ENCODE data around the gene LAMA3.
"Not testable (repeated sequence)": the region's sequence is repeated elsewhere in the genome, so short reads cannot be mapped to it uniquely, and the experiment has no call there.

The LAMA3 gene

DNA sequence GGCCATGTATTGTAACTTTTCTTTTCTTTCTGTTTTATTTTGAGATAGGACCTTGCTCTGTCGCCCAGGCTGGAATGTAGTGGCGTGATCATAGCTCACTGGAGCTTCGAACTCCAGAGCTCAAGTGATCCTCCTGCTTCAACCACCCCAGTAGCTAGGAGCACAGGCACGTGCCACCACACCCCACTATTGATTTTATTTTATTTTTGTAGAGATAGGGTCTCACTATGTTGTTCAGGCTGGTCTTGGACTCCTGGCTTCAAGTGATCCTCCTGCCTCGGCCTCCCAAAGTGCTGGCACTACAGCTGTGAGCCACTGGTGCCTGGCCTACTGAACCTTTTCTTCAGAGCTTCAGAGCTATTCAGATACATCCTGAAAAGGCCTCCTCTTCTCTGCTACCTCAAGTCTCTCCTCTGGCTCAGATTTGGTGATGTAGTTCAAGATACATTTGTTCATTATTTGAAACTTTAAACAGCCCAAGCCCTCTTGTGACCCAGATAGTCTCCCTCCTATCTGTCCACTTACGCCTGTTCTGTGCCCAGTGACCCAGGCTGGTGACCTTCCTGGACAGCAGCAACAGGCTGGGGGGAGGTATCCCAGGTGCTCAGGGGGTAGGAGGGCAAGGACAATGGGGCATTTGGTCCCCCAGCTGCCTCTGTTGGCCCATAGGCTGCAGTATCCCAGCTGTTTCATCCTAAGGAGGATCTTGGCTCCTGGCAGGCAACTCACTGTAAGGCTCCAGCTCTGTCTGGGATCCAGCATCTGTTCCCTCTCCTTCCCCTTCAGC lies 38.6 kb downstream of the LAMA3 start:
- no peaks in the 10 kb centered on the region for H4K20me1 ChIP-seq
- H3K4me3 ChIP-seq, result no peak overlapping the region
- H3K9me3 ChIP-seq (replicated peaks in 1 of 11), result no peaks in the 10 kb centered on the region
- H3K36me3 ChIP-seq, result no peaks in the 10 kb centered on the region
- peak overlapping the region in 5 of 11 experiments; percentile 3 to 22 (median 13); a peak in 4 of 22 replicates for H3K4me2 ChIP-seq
- H3K9ac ChIP-seq, result no peak overlapping the region
- no peaks in the 10 kb centered on the region for H3K27me3 ChIP-seq
- peaks cover 6 to 38% (median 27%) of the 10 kb centered on the region in 10 experiments for H3K4me1 ChIP-seq
- peak overlapping the region in 2 of 11 experiments; percentile 12 to 15; a peak in 1 of 22 replicates for H3K27ac ChIP-seq
- no peak for TF ChIP-seq Cebpa-rat (IDR thresholded peaks at IDR 0.05)

DNA sequence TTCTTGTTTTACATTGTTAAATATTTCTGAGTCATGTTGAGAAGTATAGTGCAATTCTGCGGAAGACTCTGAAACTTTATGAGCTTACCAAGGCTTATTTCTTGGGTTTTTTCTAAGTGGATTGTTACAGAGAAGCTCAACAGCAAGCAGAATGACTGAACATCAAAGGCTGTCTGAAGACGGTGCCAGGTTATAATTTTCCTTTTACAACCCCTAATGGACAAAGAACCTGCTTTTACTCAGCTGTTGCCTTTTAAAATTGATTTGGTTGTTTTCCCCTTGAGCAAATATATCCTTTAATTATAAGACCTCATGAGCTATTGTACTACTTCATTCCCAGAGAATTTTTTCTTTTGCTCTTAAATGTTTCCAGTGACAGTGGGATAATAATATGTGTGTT lies 41.6 kb downstream of the LAMA3 start:
- TF ChIP-seq Cebpa-rat (IDR thresholded peaks at IDR 0.05), result no peak
- no peaks in the 10 kb centered on the region for H3K36me3 ChIP-seq
- no peak overlapping the region for H3K9ac ChIP-seq
- peaks cover 0 to 6% (median 0%) of the 10 kb centered on the region in 11 experiments; a peak in 3 of 22 replicates for H3K9me3 ChIP-seq (replicated peaks in 1 of 11)
- H3K27ac ChIP-seq, result no peak overlapping the region
- H3K4me2 ChIP-seq, result no peak overlapping the region
- peaks cover 17 to 41% (median 23%) of the 10 kb centered on the region in 10 experiments for H3K4me1 ChIP-seq
- H3K27me3 ChIP-seq, result no peaks in the 10 kb centered on the region
- H4K20me1 ChIP-seq, result no peaks in the 10 kb centered on the region
- H3K4me3 ChIP-seq, result no peak overlapping the region

DNA sequence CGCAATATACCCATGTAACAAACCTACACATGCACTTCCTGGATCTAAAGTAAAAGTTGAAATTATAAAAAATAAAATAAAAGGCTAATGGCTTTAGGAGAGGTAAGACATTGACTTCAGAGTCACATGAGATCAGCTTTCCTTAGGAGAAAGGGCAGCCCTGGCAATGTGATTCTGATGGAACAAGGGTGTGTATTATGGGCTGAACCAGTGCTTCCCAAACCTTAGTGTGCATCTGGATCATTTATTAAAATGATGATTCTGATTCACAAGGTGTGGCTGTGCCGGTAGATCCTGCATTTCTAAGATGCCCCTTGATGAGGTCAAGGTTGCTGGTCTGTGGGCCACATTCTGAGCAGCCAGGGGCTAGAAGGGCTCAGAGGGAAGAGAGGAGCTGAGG lies 42.6 kb downstream of the LAMA3 start:
- Histone ChIP-seq H3K4me3 (no peak overlapping the region), H4K20me1 (no peaks in the 10 kb centered on the region), H3K4me1 (peaks cover 12 to 48% (median 22%) of the 10 kb centered on the region in 10 experiments; a peak in 19 of 20 replicates), H3K36me3 (no peaks in the 10 kb centered on the region), H3K27me3 (no peaks in the 10 kb centered on the region), H3K9me3 (replicated peaks in 1 of 11) (peaks cover 0 to 6% (median 0%) of the 10 kb centered on the region in 11 experiments; a peak in 3 of 22 replicates), H3K27ac (no peak overlapping the region), H3K9ac (no peak overlapping the region), H3K4me2 (no peak overlapping the region)
- TF ChIP-seq Cebpa-rat (IDR thresholded peaks at IDR 0.05), result no peak

DNA sequence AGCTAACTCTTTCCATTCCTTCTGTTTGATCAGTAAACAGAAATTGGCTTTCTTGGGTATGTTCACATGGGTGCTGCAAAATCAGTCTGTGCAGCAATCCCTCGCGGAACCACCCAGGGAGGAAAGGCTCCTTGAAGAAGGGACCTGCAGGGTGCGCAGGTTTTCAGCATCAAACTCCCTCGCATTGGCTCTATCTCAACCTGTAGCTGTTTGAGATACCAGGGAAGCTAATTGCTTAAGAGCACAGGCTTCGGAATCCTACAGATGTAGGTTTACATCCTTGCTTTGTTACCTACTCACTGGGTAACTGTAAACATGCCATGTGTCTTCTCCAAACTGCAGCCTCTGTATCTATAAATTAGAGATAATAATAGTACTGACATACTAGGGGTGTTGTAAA lies 43.2 kb downstream of the LAMA3 start:
- Histone ChIP-seq H3K4me3 (no peak overlapping the region), H4K20me1 (no peaks in the 10 kb centered on the region), H3K27me3 (no peaks in the 10 kb centered on the region), H3K4me2 (no peak overlapping the region), H3K36me3 (no peaks in the 10 kb centered on the region), H3K4me1 (peaks cover 12 to 54% (median 27%) of the 10 kb centered on the region in 10 experiments; a peak in 19 of 20 replicates), H3K9me3 (replicated peaks in 1 of 11) (peaks cover 0 to 6% (median 0%) of the 10 kb centered on the region in 11 experiments; a peak in 3 of 22 replicates), H3K27ac (no peak overlapping the region), H3K9ac (no peak overlapping the region)
- no peak for TF ChIP-seq Cebpa-rat (IDR thresholded peaks at IDR 0.05)

DNA sequence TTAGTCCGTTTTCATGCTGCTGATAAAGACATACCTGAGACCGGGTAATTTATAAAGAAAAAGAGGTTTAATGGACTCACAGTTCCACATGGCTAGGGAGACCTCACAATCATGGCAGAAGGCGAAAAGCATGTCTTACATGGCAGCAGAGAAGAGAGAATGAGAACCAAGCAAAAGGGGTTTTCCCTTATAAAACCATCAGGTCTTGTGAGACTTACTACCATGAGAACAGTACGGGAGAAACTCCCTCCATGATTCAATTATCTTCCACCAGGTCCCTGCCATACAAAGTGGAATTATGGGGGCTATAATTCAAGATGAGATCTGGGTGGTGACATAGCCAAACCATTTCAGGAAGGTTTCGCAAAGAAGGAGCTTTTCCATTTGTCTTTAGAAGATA lies 44.0 kb downstream of the LAMA3 start:
- H3K36me3 ChIP-seq, result not testable (repeated sequence)

DNA sequence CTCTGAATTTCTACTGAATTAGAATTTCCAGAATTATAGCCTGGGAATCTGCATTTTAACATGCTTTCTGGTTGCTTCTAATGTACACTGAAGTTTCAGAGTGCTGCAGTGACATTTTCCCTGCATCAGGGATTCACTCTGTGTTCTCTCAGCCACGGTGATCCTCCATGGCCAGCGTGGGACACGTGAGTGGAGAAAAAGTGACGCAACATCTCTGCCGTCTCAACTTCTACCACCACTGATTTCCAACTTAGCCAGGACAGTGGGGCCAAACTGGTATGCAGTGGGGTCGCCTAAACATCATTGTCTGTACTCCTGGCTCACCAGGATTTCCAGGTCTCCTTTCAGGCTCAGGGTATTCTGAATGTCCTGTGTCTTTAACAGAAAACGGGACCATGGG lies 44.6 kb downstream of the LAMA3 start:
- H3K9ac ChIP-seq, result no peak overlapping the region
- H3K36me3 ChIP-seq, result no peaks in the 10 kb centered on the region
- H3K9me3 ChIP-seq (replicated peaks in 1 of 11), result peaks cover 0 to 6% (median 0%) of the 10 kb centered on the region in 11 experiments; a peak in 3 of 22 replicates
- H3K27me3 ChIP-seq, result no peaks in the 10 kb centered on the region
- H3K27ac ChIP-seq, result no peak overlapping the region; a peak in 1 of 22 replicates
- H3K4me1 ChIP-seq, result peaks cover 26 to 60% (median 37%) of the 10 kb centered on the region in 10 experiments
- H4K20me1 ChIP-seq, result no peaks in the 10 kb centered on the region
- H3K4me3 ChIP-seq, result no peak overlapping the region
- peak overlapping the region in 2 of 11 experiments; percentile 24 to 44; a peak in 2 of 22 replicates for H3K4me2 ChIP-seq
- peak in 4 of 11 experiments; percentile 32 to 63 (median 42); a peak in 5 of 22 replicates for TF ChIP-seq Cebpa-rat (IDR thresholded peaks at IDR 0.05)

More for the DNA sequence above, 44.0 kb downstream of the LAMA3 start:
- H4K20me1 ChIP-seq; H3K27ac ChIP-seq; H3K9me3 ChIP-seq (replicated peaks in 1 of 11); H3K4me3 ChIP-seq; H3K9ac ChIP-seq; H3K27me3 ChIP-seq: not testable (repeated sequence)
- peaks cover 20 to 59% (median 32%) of the 10 kb centered on the region in 10 experiments for H3K4me1 ChIP-seq
- H3K4me2 ChIP-seq, result peak overlapping the region in 2 of 11 experiments; percentile 24 to 44; a peak in 3 of 22 replicates

DNA sequence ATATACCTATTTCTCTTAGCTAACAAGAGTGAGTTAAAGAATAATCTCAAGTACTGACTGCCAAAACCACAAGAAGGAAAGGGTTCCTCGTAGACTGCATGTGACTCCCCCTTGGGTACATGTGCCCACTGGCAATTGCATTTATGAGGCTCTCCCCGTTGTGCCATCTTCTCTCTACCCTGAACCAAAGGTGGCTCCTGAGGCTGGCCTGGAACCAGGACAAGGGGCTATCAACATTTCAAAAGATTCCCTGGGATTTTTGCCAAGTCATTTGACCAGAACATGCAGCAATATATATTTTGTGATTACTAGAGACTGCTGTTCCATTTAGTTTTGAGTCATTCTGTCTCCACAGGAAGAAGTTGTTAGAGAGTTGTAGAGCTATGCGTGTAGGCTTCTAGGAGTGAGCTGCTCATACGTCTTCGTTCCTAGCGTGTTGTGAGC lies 45.8 kb downstream of the LAMA3 start:
- Histone ChIP-seq H4K20me1 (no peaks in the 10 kb centered on the region), H3K9ac (0 out of 22 replicates have a peak overlapping the region, but pooled peaks of 1 of the 11 experiments have one; percentile 24), H3K4me1 (peaks cover 37 to 72% (median 48%) of the 10 kb centered on the region in 10 experiments), H3K27me3 (no peaks in the 10 kb centered on the region), H3K36me3 (no peaks in the 10 kb centered on the region), H3K4me2 (peak overlapping the region; percentile 16 to 82 (median 51)), H3K27ac (peak overlapping the region in 9 of 11 experiments; percentile 1 to 56 (median 39); a peak in 12 of 22 replicates), H3K4me3 (no peak overlapping the region), H3K9me3 (replicated peaks in 1 of 11) (peaks cover 0 to 6% (median 0%) of the 10 kb centered on the region in 11 experiments; a peak in 3 of 22 replicates)
- TF ChIP-seq Cebpa-rat (IDR thresholded peaks at IDR 0.05), result no peak

DNA sequence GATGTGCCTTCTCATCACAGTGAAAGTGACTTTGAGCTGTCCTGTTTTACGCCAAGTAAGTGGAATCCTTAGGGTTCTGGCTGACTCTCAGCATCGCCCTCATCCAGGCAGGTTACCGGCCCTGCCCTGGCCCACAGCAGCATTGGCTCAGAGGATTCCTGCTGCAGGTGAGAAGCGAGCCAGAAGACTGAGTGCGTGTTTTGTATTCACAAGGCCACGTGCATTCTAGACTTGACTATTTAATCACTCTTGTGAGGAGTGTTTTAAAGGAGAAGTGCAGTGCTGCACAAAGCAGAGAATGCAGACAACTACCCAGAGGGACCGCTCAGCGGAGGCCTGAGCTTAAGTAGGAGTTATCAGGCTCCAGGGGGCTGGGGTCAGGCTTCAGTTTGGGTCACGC lies 48.3 kb downstream of the LAMA3 start:
- H3K4me3 ChIP-seq, result no peak overlapping the region
- H3K4me1 ChIP-seq, result peaks cover 51 to 91% (median 67%) of the 10 kb centered on the region in 10 experiments
- H4K20me1 ChIP-seq, result no peaks in the 10 kb centered on the region
- H3K27me3 ChIP-seq, result no peaks in the 10 kb centered on the region
- peak overlapping the region in 9 of 11 experiments; percentile 30 to 94 (median 89); a peak in 15 of 22 replicates for H3K27ac ChIP-seq
- H3K4me2 ChIP-seq, result peak overlapping the region; percentile 73 to 97 (median 88); a peak in 21 of 22 replicates
- H3K9ac ChIP-seq, result peak overlapping the region in 5 of 11 experiments; percentile 18 to 81 (median 35); a peak in 8 of 22 replicates
- H3K9me3 ChIP-seq (replicated peaks in 1 of 11), result peaks cover 0 to 6% (median 0%) of the 10 kb centered on the region in 11 experiments; a peak in 3 of 22 replicates
- H3K36me3 ChIP-seq, result no peaks in the 10 kb centered on the region
- TF ChIP-seq Cebpa-rat (IDR thresholded peaks at IDR 0.05), result no peak

DNA sequence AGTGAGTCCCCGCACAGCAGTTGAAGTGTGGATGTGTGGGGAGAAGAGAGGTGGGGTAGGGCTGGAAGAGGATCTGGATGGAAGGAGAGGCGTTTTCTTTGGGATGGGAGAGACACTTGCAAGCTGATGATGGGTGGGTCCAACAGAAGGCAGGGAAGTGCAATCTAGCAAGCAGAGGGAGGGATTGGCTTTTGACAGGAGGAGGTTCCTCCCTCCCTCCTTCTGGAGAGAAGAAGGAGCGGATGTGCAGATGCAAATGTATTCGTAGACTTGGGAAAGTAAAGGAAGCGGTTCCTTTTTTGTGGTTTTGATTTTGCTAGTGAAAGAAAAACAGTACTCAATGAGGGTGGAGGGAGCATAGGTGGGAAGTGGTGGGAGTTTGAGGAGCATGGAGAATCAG lies 48.9 kb downstream of the LAMA3 start:
- Histone ChIP-seq H3K4me2 (peak overlapping the region; percentile 73 to 97 (median 88)), H3K9ac (peak overlapping the region in 9 of 11 experiments; percentile 34 to 81 (median 72); a peak in 13 of 22 replicates), H3K9me3 (replicated peaks in 1 of 11) (peaks cover 0 to 6% (median 0%) of the 10 kb centered on the region in 11 experiments; a peak in 3 of 22 replicates), H4K20me1 (no peaks in the 10 kb centered on the region), H3K27ac (peak overlapping the region in 9 of 11 experiments; percentile 82 to 94 (median 90); a peak in 17 of 22 replicates), H3K27me3 (no peaks in the 10 kb centered on the region), H3K4me1 (peaks cover 51 to 85% (median 67%) of the 10 kb centered on the region in 10 experiments), H3K36me3 (no peaks in the 10 kb centered on the region), H3K4me3 (peak overlapping the region in 3 of 10 experiments; percentile 5 to 32 (median 22); a peak in 2 of 20 replicates)
- TF ChIP-seq Cebpa-rat (IDR thresholded peaks at IDR 0.05), result no peak

All from BLaER1 treated with 17β-estradiol and CSF1 and Interleukin-3, amounts not matched to agents 10 nM and 100 nM (cell line).